Hematopoietic multipotent progenitor cell treated with erythropoietin and hydrocortisone succinate and interleukin-3 and kit ligand, for 8 days (in vitro differentiated cells): Measurements from ENCODE around the gene BAHCC1.
A peak's percentile ranks its signal among the peaks of the same experiment; 100 is the strongest.
"Not testable (repeated sequence)": the region's sequence is repeated elsewhere in the genome, so short reads cannot be mapped to it uniquely, and the experiment has no call there.

Experiments used
- DNase-seq: peaks from one replicate; pipeline ENCODE4 v3.0.0-alpha.2; 2015

The BAHCC1 gene

GRCh38 chr17:81394921-81395599 lies at the start of gene BAHCC1:
Gene BAHCC1 (plus strand): TSS chr17:81395457. CDS start chr17:81399740, 4,283 bp downstream.
- DNase-seq, result peak; percentile 98

- DNase-seq, result peak; percentile 92
Observed at GRCh38 chr17:81346090-81346907, 49.0 kb upstream of the BAHCC1 start.

- DNase-seq, result peak; percentile 30
Observed at GRCh38 chr17:81346908-81347349, 48.3 kb upstream of the BAHCC1 start.

GRCh38 chr17:81347437-81347836 lies 47.8 kb upstream of the BAHCC1 start:
- no peak for DNase-seq

- DNase-seq, result no peak
Observed at GRCh38 chr17:81348097-81349055, 46.9 kb upstream of the BAHCC1 start.

- no peak for DNase-seq
Observed at GRCh38 chr17:81349397-81350319, 45.6 kb upstream of the BAHCC1 start.

GRCh38 chr17:81350320-81350890 lies 44.9 kb upstream of the BAHCC1 start:
- DNase-seq, result no peak

- not testable (repeated sequence) for DNase-seq
Observed at GRCh38 chr17:81351329-81352052, 43.8 kb upstream of the BAHCC1 start.

GRCh38 chr17:81352056-81352455 lies 43.2 kb upstream of the BAHCC1 start:
- DNase-seq, result not testable (repeated sequence)

GRCh38 chr17:81354252-81354953 lies 40.9 kb upstream of the BAHCC1 start:
- no peak for DNase-seq

GRCh38 chr17:81354954-81355347 lies 40.3 kb upstream of the BAHCC1 start:
- DNase-seq, result no peak

GRCh38 chr17:81359218-81359617 lies 36.0 kb upstream of the BAHCC1 start:
- DNase-seq, result no peak

- not testable (repeated sequence) for DNase-seq
Observed at GRCh38 chr17:81362001-81362400, 33.3 kb upstream of the BAHCC1 start.

- DNase-seq, result no peak
Observed at GRCh38 chr17:81364278-81365147, 30.7 kb upstream of the BAHCC1 start.

GRCh38 chr17:81365148-81365600 lies 30.1 kb upstream of the BAHCC1 start:
- DNase-seq, result no peak

GRCh38 chr17:81365601-81366585 lies 29.4 kb upstream of the BAHCC1 start:
- DNase-seq, result no peak

GRCh38 chr17:81366648-81367047 lies 28.6 kb upstream of the BAHCC1 start:
- no peak for DNase-seq

- no peak for DNase-seq
Observed at GRCh38 chr17:81367171-81367570, 28.1 kb upstream of the BAHCC1 start.
